Endothelial cell of umbilical vein (primary cell): ENCODE measurements around the gene SLC6A2. TPM values are rescaled to one million over a fixed set of nuclear protein-coding genes. Genes with fewer than 3 reads are reported as not detected.

Experiments
- BruUV-seq: library from RNA; stranded (reverse); fragments of 400-500 nt; replicated peaks from 2 replicates; lab custom pipeline; 2021; lab: Mats Ljungman, UMichigan
- CTCF ChIA-PET: fragments of 300-600, 350-600 bp; sonication (Branson Sonifier 250); formaldehyde crosslinking; loops from one replicate; lab custom pipeline; 2021; ENCODE audit warnings: antibody characterized with exemption, inconsistent platforms; lab: Charles Lee
- POLR2A ChIA-PET: fragments of 300-600, 350-600 bp; sonication (Branson Sonifier 250); formaldehyde crosslinking; loops from one replicate; lab custom pipeline; 2021; ENCODE audit warnings: antibody characterized with exemption, inconsistent platforms; lab: Charles Lee
- DNase-seq: peaks from one replicate; pipeline ENCODE4 v3.0.0-alpha.2; 2011; ENCODE audit warnings: low read depth, low spot score
- FAIRE-seq: peaks from 2 replicates; lab custom pipeline; 2011; peaks lifted over from hg19 to GRCh38; lab: Jason Lieb, UNC
- H2AFZ ChIP-seq: 2 replicates; pipeline ENCODE4 v1.6.0; 2012; ENCODE audit warnings: low read depth, low read length, control low read depth, inconsistent platforms
- H3K27ac ChIP-seq: 2 replicates; pipeline ENCODE4 v1.5.1; 2011; ENCODE audit warnings: low read depth, mild to moderate bottlenecking, control low read depth, low read length, moderate library complexity; ENCODE audit not compliant: insufficient read depth
- H3K27me3 ChIP-seq, 2 experiments: 2 replicates each; pipeline versions ENCODE4 v1.6.0 to v1.6.1; 2011; ENCODE audit warnings: low read length in 2 of 2, mixed read lengths in 1 of 2; ENCODE audit not compliant: control insufficient read depth in 2 of 2, insufficient read depth in 2 of 2
- H3K36me3 ChIP-seq, 2 experiments: 2 replicates in 1 of 2; 3 replicates in 1 of 2; pipeline ENCODE4 v1.5.1; 2011; ENCODE audit warnings: low read length in 2 of 2, mild to moderate bottlenecking in 1 of 2, moderate library complexity in 1 of 2; ENCODE audit not compliant: control insufficient read depth in 2 of 2, insufficient read depth in 2 of 2; ENCODE audit errors: extremely low read depth in 1 of 2
- H3K4me1 ChIP-seq: 3 replicates; pipeline ENCODE4 v1.5.1; 2011; ENCODE audit warnings: mild to moderate bottlenecking, low read length; ENCODE audit not compliant: control insufficient read depth, insufficient read depth; ENCODE audit errors: extremely low read depth
- H3K4me2 ChIP-seq: 2 replicates; pipeline ENCODE4 v1.6.1; 2011; ENCODE audit warnings: low read length, control low read depth, mixed read lengths; ENCODE audit not compliant: insufficient read depth
- H3K4me3 ChIP-seq, 3 experiments: fragments of 200-600 bp in 1 of 3; sonication (generic), shearing (Covaris generic) in 1 of 3; replicated peaks in 1 of 3; 2 replicates each; pipeline ENCODE4 v1.5.1; 2011 to 2016; ENCODE audit warnings: control low read depth in 3 of 3, low read length in 3 of 3, mild to moderate bottlenecking in 2 of 3, inconsistent platforms in 1 of 3, low read depth in 1 of 3, moderate library complexity in 1 of 3; ENCODE audit not compliant: insufficient read depth in 1 of 3
- H3K79me2 ChIP-seq: 2 replicates; pipeline ENCODE4 v1.6.0; 2012; ENCODE audit warnings: low read length, inconsistent platforms; ENCODE audit not compliant: control insufficient read depth, insufficient read depth
- H3K9ac ChIP-seq: replicated peaks from 2 replicates; pipeline ENCODE3; 2011; ENCODE audit warnings: low read length, control low read depth; ENCODE audit not compliant: insufficient read depth; ENCODE audit errors: extremely low read depth
- H3K9me1 ChIP-seq: replicated peaks from 3 replicates; pipeline ENCODE4 v1.6.0; 2011; ENCODE audit warnings: mild to moderate bottlenecking, low read length; ENCODE audit not compliant: control insufficient read depth, insufficient read depth; ENCODE audit errors: extremely low read depth
- H3K9me3 ChIP-seq: replicated peaks from 2 replicates; pipeline ENCODE4 v1.5.1; 2012; ENCODE audit warnings: low read length, inconsistent platforms; ENCODE audit not compliant: control insufficient read depth, insufficient read depth
- H4K20me1 ChIP-seq: replicated peaks from 2 replicates; pipeline ENCODE3; 2011; ENCODE audit warnings: mild to moderate bottlenecking, low read length; ENCODE audit not compliant: control insufficient read depth, insufficient read depth; ENCODE audit errors: extremely low read depth
- CTCF ChIP-seq, 2 donors: IDR thresholded peaks; 1 replicate in 1 of 2; 2 replicates in 1 of 2; pipeline ENCODE4 v1.5.1; 2011; ENCODE audit warnings: low read length in 2 of 2, mild to moderate bottlenecking in 2 of 2, moderate library complexity in 2 of 2, control low read depth in 1 of 2, inconsistent platforms in 1 of 2, low read depth in 1 of 2; ENCODE audit not compliant: insufficient read depth in 1 of 2; ENCODE audit errors: extremely low read depth in 1 of 2
- EZH2 ChIP-seq: IDR thresholded peaks from 2 replicates; pipeline ENCODE4 v1.6.1; 2012; ENCODE audit warnings: borderline replicate concordance, low read depth, mild to moderate bottlenecking, moderate library complexity, low read length, inconsistent platforms; ENCODE audit not compliant: severe bottlenecking
- FOS ChIP-seq: IDR thresholded peaks from 2 replicates; pipeline ENCODE4 v1.6.1; 2011; ENCODE audit warnings: mild to moderate bottlenecking, low read length, moderate library complexity, borderline replicate concordance; ENCODE audit not compliant: insufficient read depth
- GATA2 ChIP-seq: IDR thresholded peaks from 2 replicates; pipeline ENCODE4 v1.7.0; 2011; ENCODE audit warnings: low read depth, mild to moderate bottlenecking, moderate library complexity, mixed read lengths, low read length; ENCODE audit not compliant: insufficient read length, insufficient read depth
- JUN ChIP-seq: IDR thresholded peaks from 2 replicates; pipeline ENCODE4 v1.6.1; 2011; ENCODE audit warnings: borderline replicate concordance, low read depth; ENCODE audit not compliant: insufficient read length, insufficient read depth
- MAX ChIP-seq: IDR thresholded peaks from 2 replicates; pipeline ENCODE4 v1.6.1; 2011; ENCODE audit not compliant: insufficient read depth, insufficient read length
- MYC ChIP-seq: IDR thresholded peaks from one replicate; pipeline ENCODE4 v1.6.1; 2011; ENCODE audit warnings: mild to moderate bottlenecking, low read depth, low read length
- POLR2A ChIP-seq: IDR thresholded peaks from 2 replicates; pipeline ENCODE4 v1.6.1; 2012; ENCODE audit warnings: low read depth, mild to moderate bottlenecking, control low read depth, low read length
- POLR2AphosphoS5 ChIP-seq: IDR thresholded peaks from 2 replicates; pipeline ENCODE4 v1.6.1; 2012; ENCODE audit warnings: low read depth, mild to moderate bottlenecking, control low read depth, low read length, moderate library complexity; ENCODE audit not compliant: insufficient read depth
- dilution Hi-C: fragments of 300-500 bp; cut with MboI; formaldehyde crosslinking; loops from one replicate; pipeline ENCODE4 v1.15.0; 2019; ENCODE audit warnings: low sequenced_read_pairs; ENCODE audit not compliant: extremely low pct_ligation_motif_present
- intact Hi-C: fragments of 100-400 bp; cut with micrococcal nuclease; formaldehyde crosslinking; loops from one replicate; pipeline ENCODE4 v1.10.0; 2022
- polyA plus RNA-seq, 4 experiments: library from polyadenylated mRNA; depleted of rRNA in 3 of 4; stranded (reverse) in 3 of 4; unstranded in 1 of 4; fragments of >200 nt; gene quantifications; 2 replicates each; pipeline versions ENCODE4 v1.2.1 to v1.2.3, GENCODE V29; 2011 to 2012; ENCODE audit warnings: missing spikeins in 1 of 4
- total RNA-seq: library from RNA; stranded (reverse); gene quantifications from 2 replicates; pipeline ENCODE4 v1.2.3, GENCODE V29; 2021

Gene SLC6A2
- total and polyA plus RNA-seq, 2 donors (not counting 3 experiments of a cell fraction or from before 2014, with no cell fraction given): not detected

- no peak overlapping the region for H3K4me2 ChIP-seq
- H3K4me3 ChIP-seq: no peak overlapping the region
- no peak overlapping the region for H3K27ac ChIP-seq
- intact Hi-C loops (no loop called here), dilution Hi-C loops (no loop called here)
- H3K9me3 ChIP-seq: no peaks in the 10 kb centered on the region
- ChIA-PET POLR2A (no interaction called here), CTCF (interaction anchor here (1.1 kb wide), 1 partner anchor 207 kb away, joined by 3 read pairs; no protein-coding TSS in a partner anchor)
- H3K9ac ChIP-seq: no peak overlapping the region
- FAIRE-seq (no peak), DNase-seq (no peak)
- no peaks in the 10 kb centered on the region for H3K9me1 ChIP-seq
- H3K79me2 ChIP-seq: no peaks in the 10 kb centered on the region
- TF ChIP-seq JUN: no peak
- no peak for TF ChIP-seq GATA2
- TF ChIP-seq POLR2AphosphoS5: no peak
- TF ChIP-seq POLR2A: no peak
- BruUV-seq: no TSS peak
- no peak overlapping the region for H2AFZ ChIP-seq
- H3K36me3 ChIP-seq: no peaks in the 10 kb centered on the region
- no peaks in the 10 kb centered on the region for H3K27me3 ChIP-seq
- H4K20me1 ChIP-seq: no peaks in the 10 kb centered on the region
- peaks cover 13% of the 10 kb centered on the region for H3K4me1 ChIP-seq
These were observed 16.1 kb downstream of the SLC6A2 start for GRCh38 chr16:55671974-55672280.

- FAIRE-seq: no peak
- BruUV-seq: no TSS peak
These were observed 16.7 kb downstream of the SLC6A2 start for GRCh38 chr16:55672471-55672870.

More at GRCh38 chr16:55672471-55672870, 16.7 kb downstream of the SLC6A2 start:
- POLR2A ChIA-PET: no interaction called here
- intact Hi-C loops: no loop called here
- Histone ChIP-seq H3K4me1 (peaks cover 13% of the 10 kb centered on the region), H2AFZ (no peak overlapping the region), H3K4me3 (no peak overlapping the region), H3K9me3 (no peaks in the 10 kb centered on the region), H3K9ac (no peak overlapping the region), H4K20me1 (no peaks in the 10 kb centered on the region), H3K27me3 (no peaks in the 10 kb centered on the region), H3K79me2 (no peaks in the 10 kb centered on the region), H3K36me3 (no peaks in the 10 kb centered on the region), H3K4me2 (no peak overlapping the region), H3K9me1 (no peaks in the 10 kb centered on the region), H3K27ac (no peak overlapping the region)
- CTCF ChIA-PET: interaction anchor here (1.1 kb wide), 1 partner anchor 208 kb away, joined by 3 read pairs; no protein-coding TSS in a partner anchor
- dilution Hi-C loops: no loop called here
- no peak for DNase-seq
- no peak for TF ChIP-seq FOS
- no peak for TF ChIP-seq CTCF (IDR thresholded peaks at IDR 0.05; ENCODE audit: extremely low read depth in 1 of 2, insufficient read depth in 1 of 2, low read depth in 1 of 2, low read length in 2 of 2)
- TF ChIP-seq POLR2A: no peak
- TF ChIP-seq POLR2AphosphoS5: no peak
- no peak for TF ChIP-seq MAX
- TF ChIP-seq GATA2: no peak
- no peak for TF ChIP-seq MYC
- no peak for TF ChIP-seq JUN
- TF ChIP-seq EZH2: no peak
